HG03354 (cell line): ENCODE measurements around the gene KAT7.
"Not testable (repeated sequence)": the region's sequence is repeated elsewhere in the genome, so short reads cannot be mapped to it uniquely, and the experiment has no call there.

Experiments used
- ATAC-seq: cut with Tn5 transposase; IDR thresholded peaks from one replicate; pipeline ENCODE4 v1.9.1; 2021; ENCODE audit warnings: mild to moderate bottlenecking; ENCODE audit not compliant: unreplicated experiment, poor library complexity, severe bottlenecking

Gene KAT7

DNA sequence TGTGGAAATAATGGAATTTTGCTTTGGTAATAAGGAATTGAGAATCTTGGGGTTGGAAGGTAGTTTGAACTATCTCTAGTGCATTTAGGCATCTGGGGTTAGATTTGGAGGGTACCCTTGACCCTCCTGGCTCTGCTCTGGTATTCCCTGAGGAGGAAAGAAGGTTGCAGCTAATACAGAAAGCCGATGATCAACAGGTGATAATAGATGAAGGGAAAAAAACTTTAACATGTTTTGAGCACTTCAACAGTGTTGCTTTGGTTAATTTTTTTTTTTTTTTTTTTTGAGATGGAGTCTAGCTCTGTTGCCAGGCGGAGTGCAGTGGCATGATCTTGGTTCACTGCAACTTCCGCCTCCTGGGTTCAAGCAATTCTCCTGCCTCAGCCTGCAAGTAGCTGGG is 4.8 kb downstream of the KAT7 start:
- ATAC-seq = no peak

- ATAC-seq = no peak
Observed at GRCh38 chr17:49795372-49795771, 6.9 kb downstream of the KAT7 start.

- ATAC-seq = no peak
Observed at GRCh38 chr17:49798182-49798581, 9.7 kb downstream of the KAT7 start.

- ATAC-seq = no peak
Observed at GRCh38 chr17:49798738-49799137, 10.3 kb downstream of the KAT7 start.

- ATAC-seq = no peak
Observed at GRCh38 chr17:49809056-49809455, 20.6 kb downstream of the KAT7 start.

DNA sequence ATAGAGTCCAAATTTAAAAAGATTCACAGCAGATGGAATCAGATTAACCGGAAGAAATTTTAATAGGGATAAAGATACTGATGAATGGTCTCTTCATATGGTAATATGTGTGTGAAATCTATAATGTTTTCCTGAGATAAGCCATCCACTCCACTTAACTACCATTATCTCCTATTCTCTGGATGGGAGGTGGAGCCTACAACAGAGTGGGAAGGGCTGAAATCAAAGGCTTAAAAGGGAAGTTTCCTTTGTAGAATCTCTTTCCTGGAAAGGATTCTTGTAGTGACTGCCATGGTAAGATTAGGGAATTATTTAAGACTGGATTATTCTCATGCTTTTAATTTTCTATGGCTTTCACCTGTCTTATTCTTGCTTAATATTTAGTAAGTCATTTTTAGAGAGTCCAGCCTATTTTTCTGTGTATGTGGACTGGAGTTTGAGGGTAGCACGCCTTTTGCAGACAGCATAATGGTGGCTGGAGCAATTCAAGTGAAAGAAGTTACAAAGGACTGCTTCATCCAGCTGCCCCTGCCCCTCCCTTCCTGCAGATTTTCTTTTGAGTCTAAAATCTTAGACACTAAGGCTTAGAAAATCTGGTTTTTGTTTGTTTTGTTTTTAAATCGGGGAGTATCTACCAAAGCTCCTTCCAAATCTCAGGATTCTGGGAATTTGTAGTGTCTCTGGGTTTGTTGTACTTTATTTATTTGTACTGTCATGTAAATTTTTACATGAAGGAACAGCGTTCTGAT is 26.5 kb downstream of the KAT7 start:
- ATAC-seq = no peak

DNA sequence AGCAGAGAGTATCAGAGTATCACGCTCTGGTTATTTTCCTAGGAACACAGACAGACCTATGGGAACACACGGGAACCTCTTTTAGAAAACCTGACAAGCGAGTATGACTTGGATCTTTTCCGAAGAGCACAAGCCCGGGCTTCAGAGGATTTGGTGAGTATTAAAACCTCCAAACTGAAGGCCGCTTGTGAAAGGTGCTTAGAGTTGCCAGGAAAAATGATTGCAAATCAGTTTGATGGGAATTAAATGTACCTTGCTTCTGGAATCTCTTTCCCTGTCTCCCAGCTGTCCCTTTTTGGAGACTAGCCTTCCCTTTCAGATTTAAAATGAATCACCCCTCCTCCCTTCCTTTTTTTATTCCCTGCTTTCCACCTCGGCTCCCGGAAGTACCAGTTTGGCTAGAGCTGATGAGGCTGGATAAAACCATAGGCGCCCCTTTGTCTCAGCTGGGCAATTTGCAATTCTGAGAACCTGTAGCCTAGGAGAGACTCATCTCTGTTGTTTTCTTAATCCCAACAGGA is 27.3 kb downstream of the KAT7 start:
- no peak for ATAC-seq

DNA sequence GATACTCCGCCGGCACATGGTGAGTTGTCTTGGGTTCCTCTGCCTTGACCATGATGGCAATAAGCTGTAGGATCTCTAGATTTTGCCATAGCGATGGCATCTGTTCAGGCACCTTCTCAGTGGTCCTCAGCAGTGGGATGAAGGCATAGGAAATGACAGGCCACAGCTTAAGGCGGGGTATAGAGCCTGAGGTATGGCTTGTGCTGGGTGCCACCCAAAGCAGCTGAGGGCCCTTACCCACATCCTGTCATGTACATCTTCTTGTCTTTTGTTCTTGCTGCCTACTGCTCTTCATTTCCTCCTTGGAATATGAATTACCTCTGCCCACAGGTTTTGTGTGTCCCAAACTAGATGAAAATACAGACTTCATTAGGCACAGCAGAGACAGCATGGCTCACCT is 29.5 kb downstream of the KAT7 start:
- no peak for ATAC-seq

- ATAC-seq = no peak
Observed at GRCh38 chr17:49819138-49819537, 30.7 kb downstream of the KAT7 start.

GRCh38 chr17:49819651-49820050 is 31.2 kb downstream of the KAT7 start:
- ATAC-seq = no peak

- no peak for ATAC-seq
Observed at GRCh38 chr17:49820773-49821172, 32.3 kb downstream of the KAT7 start.

- ATAC-seq = no peak
Observed at GRCh38 chr17:49821466-49821865, 33.0 kb downstream of the KAT7 start.

GRCh38 chr17:49821916-49822315 is 33.4 kb downstream of the KAT7 start:
- no peak for ATAC-seq

DNA sequence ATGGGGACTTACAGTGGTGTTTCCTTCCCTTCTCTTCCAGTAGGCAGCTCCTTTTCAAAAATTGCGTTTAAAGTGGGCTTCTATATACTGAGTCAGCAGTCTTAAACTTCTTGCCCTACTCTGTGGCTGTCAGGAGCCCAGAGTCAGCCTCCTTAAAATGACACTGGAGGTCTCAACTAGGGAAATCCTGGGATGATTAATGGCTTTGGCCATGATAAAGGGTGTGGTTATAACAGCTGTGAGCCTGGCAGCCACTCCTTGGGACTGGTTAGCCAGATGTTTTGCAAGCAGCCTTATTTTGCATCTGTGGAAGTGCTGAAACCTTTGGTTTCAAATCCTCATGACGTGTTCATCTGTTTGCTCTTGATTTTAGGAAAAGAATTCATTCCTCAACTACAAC is 34.3 kb downstream of the KAT7 start:
- no peak for ATAC-seq

GRCh38 chr17:49823614-49824013 is 35.1 kb downstream of the KAT7 start:
- ATAC-seq = no peak

GRCh38 chr17:49825645-49826044 is 37.2 kb downstream of the KAT7 start:
- ATAC-seq = no peak

- not testable (repeated sequence) for ATAC-seq
Observed at GRCh38 chr17:49828325-49828724, 39.8 kb downstream of the KAT7 start.

GRCh38 chr17:49829026-49829425 is 40.5 kb downstream of the KAT7 start:
- ATAC-seq = no peak

- ATAC-seq = no peak
Observed at GRCh38 chr17:49830605-49831004, 42.1 kb downstream of the KAT7 start.

- ATAC-seq = no peak
Observed at GRCh38 chr17:49832840-49833599, 44.5 kb downstream of the KAT7 start.

- no peak for ATAC-seq
Observed at GRCh38 chr17:49834118-49834743, 45.8 kb downstream of the KAT7 start.
